CD4-positive, alpha-beta T cell treated with Interleukin-6 at 100 ng/mL for 8 hours (primary cell): Measurements from ENCODE around the gene ZBTB49.

Source experiments
- DNase-seq: peaks from one replicate; pipeline ENCODE4 v3.0.0-alpha.2; 2020; ENCODE audit warnings: mixed read lengths, low spot score

The ZBTB49 gene

GRCh38 chr4:4325321-4325720, 35.3 kb downstream of the ZBTB49 start:
- no peak for DNase-seq

- DNase-seq = no peak
These were observed 36.1 kb downstream of the ZBTB49 start for GRCh38 chr4:4326166-4326565.

- DNase-seq = no peak
These were observed 37.6 kb downstream of the ZBTB49 start for GRCh38 chr4:4327652-4328121.

- DNase-seq = no peak
These were observed 38.2 kb downstream of the ZBTB49 start for GRCh38 chr4:4328206-4328605.

GRCh38 chr4:4328840-4329239, 38.8 kb downstream of the ZBTB49 start:
- DNase-seq = no peak

- DNase-seq = no peak
These were observed 39.4 kb downstream of the ZBTB49 start for GRCh38 chr4:4329496-4329895.

- no peak for DNase-seq
These were observed 40.7 kb downstream of the ZBTB49 start for GRCh38 chr4:4330794-4331193.

- DNase-seq = no peak
These were observed 42.5 kb downstream of the ZBTB49 start for GRCh38 chr4:4332529-4332928.

GRCh38 chr4:4333265-4333706, 43.2 kb downstream of the ZBTB49 start:
- no peak for DNase-seq

GRCh38 chr4:4334798-4335520, 44.9 kb downstream of the ZBTB49 start:
- peak; percentile 81 for DNase-seq

- DNase-seq = no peak
These were observed 48.4 kb downstream of the ZBTB49 start for GRCh38 chr4:4338210-4339001.

- no peak for DNase-seq
These were observed 49.5 kb downstream of the ZBTB49 start for GRCh38 chr4:4339504-4340085.

GRCh38 chr4:4341861-4342650, 52.0 kb downstream of the ZBTB49 start:
- DNase-seq = no peak

- DNase-seq = no peak
These were observed 53.0 kb downstream of the ZBTB49 start for GRCh38 chr4:4343038-4343437.

GRCh38 chr4:4344915-4345527, 55.0 kb downstream of the ZBTB49 start:
- DNase-seq = no peak

- DNase-seq = no peak
These were observed 57.5 kb downstream of the ZBTB49 start for GRCh38 chr4:4347585-4347984.

- DNase-seq = peak; percentile 72
These were observed 58.5 kb downstream of the ZBTB49 start for GRCh38 chr4:4348585-4348984.

GRCh38 chr4:4349867-4350266, 59.8 kb downstream of the ZBTB49 start:
- no peak for DNase-seq

- no peak for DNase-seq
These were observed 60.9 kb downstream of the ZBTB49 start for GRCh38 chr4:4350909-4351308.

- DNase-seq = no peak
These were observed 65.3 kb downstream of the ZBTB49 start for GRCh38 chr4:4355302-4355701.
